Stomach (tissue), 9 donors: ENCODE results near the gene STK11. TPM values are rescaled to one million over a fixed set of nuclear protein-coding genes. Genes with fewer than 3 reads are reported as not detected.

Source experiments
- DNase-seq, 2 donors: peaks; one replicate each; pipeline versions ENCODE4 v3.0.0 to v3.0.0-alpha.2; 2013 to 2019
- H3K27ac ChIP-seq, 5 donors: fragments of 200-600 bp in 4 of 5; sonication (generic) in 4 of 5; one replicate each; pipeline ENCODE4 v1.5.1; 2013 to 2019; ENCODE audit warnings: mild to moderate bottlenecking in 1 of 5, moderate library complexity in 1 of 5
- H3K27me3 ChIP-seq, 3 donors: fragments of 200-600 bp; sonication (generic); one replicate each; pipeline ENCODE4 v1.5.1; 2017 to 2019; ENCODE audit warnings: mixed run types in 1 of 3
- H3K36me3 ChIP-seq, 4 donors: fragments of 200-600 bp; sonication (generic); 1 replicate in 3 of 4; 2 replicates in 1 of 4; pipeline ENCODE4 v1.5.1; 2016 to 2019
- H3K4me1 ChIP-seq, 4 donors: fragments of 200-600 bp; sonication (generic); one replicate each; pipeline ENCODE4 v1.5.1; 2016 to 2019
- H3K4me3 ChIP-seq, 4 donors: fragments of 200-600 bp; sonication (generic) in 3 of 4; one replicate each; pipeline ENCODE4 v1.5.1; 2016 to 2019; ENCODE audit warnings: mild to moderate bottlenecking in 1 of 4
- H3K9me3 ChIP-seq, 4 donors: fragments of 200-600 bp; sonication (generic); one replicate each; pipeline ENCODE4 v1.5.1; 2016 to 2019
- CTCF ChIP-seq, 7 experiments: fragments of 450-650 bp in 4 of 7; fragments of 200-600 bp in 3 of 7; sonication (generic) in 3 of 7; IDR thresholded peaks; one replicate each; pipeline ENCODE4 v1.5.1; 2016 to 2019; ENCODE audit warnings: antibody characterized with exemption in 7 of 7, control low read depth in 2 of 7, mild to moderate bottlenecking in 1 of 7
- EP300 ChIP-seq: sonication (generic); formaldehyde crosslinking; IDR thresholded peaks from one replicate; pipeline ENCODE4 v1.6.1; 2017; ENCODE audit warnings: antibody characterized with exemption
- POLR2A ChIP-seq, 4 donors: fragments of 450-650 bp; IDR thresholded peaks; one replicate each; pipeline ENCODE4 v1.6.1; 2016; ENCODE audit warnings: antibody characterized with exemption in 4 of 4, control low read depth in 2 of 4, mild to moderate bottlenecking in 1 of 4, moderate library complexity in 1 of 4
- POLR2AphosphoS5 ChIP-seq, 3 donors: sonication (generic); formaldehyde crosslinking; IDR thresholded peaks; one replicate each; pipeline ENCODE4 v1.6.1; 2016; ENCODE audit warnings: antibody characterized with exemption in 3 of 3
- WGBS, 5 donors: extraction: QIAGEN DNeasy Blood & Tissue Kit in 3 of 5; methylation state at CpG; one replicate each; pipeline versions ENCODE4 v1.1.5 to v1.1.7; 2013 to 2018; 5-methylcytosine and 5-hydroxymethylcytosine counted together
- intact Hi-C: fragments of 100-400 bp; cut with DNase I; formaldehyde crosslinking; loops from one replicate; pipeline ENCODE4 v1.15.1; 2023; ENCODE audit warnings: low total_unique reads
- polyA plus RNA-seq, 3 donors: library from polyadenylated mRNA; stranded (reverse); fragments of 200-250 nt; gene quantifications; one replicate each; pipeline ENCODE4 v1.2.3, GENCODE V29; 2013
- total RNA-seq, 5 donors: library from RNA; depleted of rRNA; stranded (reverse); fragments of >200 nt; gene quantifications; one replicate each; pipeline versions ENCODE4 v1.1.0 to v1.2.3, GENCODE V29; 2014 to 2016
- donor health status: healthy with polysubstance abuse.
- donor health status: Bipolar disorder and iron deficiency.
- donor health status: healthy.

STK11 gene
- total and polyA plus RNA-seq, 8 donors: 43.1 to 368 (median 63.1) TPM

GRCh38 chr19:1222394-1222793 is 16.8 kb downstream of the STK11 start:
- no peaks in the 10 kb centered on the region for H3K27me3 ChIP-seq
- DNase-seq: no peak
- TF ChIP-seq POLR2A (IDR thresholded peaks at IDR 0.05) (no peak), POLR2AphosphoS5 (IDR thresholded peaks at IDR 0.05) (no peak), EP300 (no peak), CTCF (IDR thresholded peaks at IDR 0.05) (no peak)

GRCh38 chr19:1223018-1223855 is 17.7 kb downstream of the STK11 start:
- Histone ChIP-seq H3K4me3 (no peak overlapping the region), H3K4me1 (peaks cover 15 to 58% (median 47%) of the 10 kb centered on the region in 4 donors), H3K36me3 (peaks cover 52 to 92% (median 85%) of the 10 kb centered on the region in 4 donors), H3K27me3 (no peaks in the 10 kb centered on the region), H3K27ac (peak overlapping the region in 1 of 5 donors; percentile 66), H3K9me3 (no peaks in the 10 kb centered on the region)
- intact Hi-C loops: no loop called here
- WGBS, 5 donors: 74 to 89% (median 78%) methylated on average over 37 to 48 of the region's 48 CpGs
- peak in 1 of 2 donors; percentile 66 for DNase-seq
- TF ChIP-seq POLR2A (IDR thresholded peaks at IDR 0.05): no peak
- peak in 3 of 7 experiments; percentile 18 to 28 (median 27) for TF ChIP-seq CTCF (IDR thresholded peaks at IDR 0.05)
- TF ChIP-seq POLR2AphosphoS5 (IDR thresholded peaks at IDR 0.05): no peak
- no peak for TF ChIP-seq EP300

More at GRCh38 chr19:1222394-1222793, 16.8 kb downstream of the STK11 start:
- Histone ChIP-seq H3K36me3 (peaks cover 48 to 84% (median 77%) of the 10 kb centered on the region in 4 donors), H3K4me1 (peaks cover 20 to 57% (median 49%) of the 10 kb centered on the region in 4 donors), H3K27ac (peak overlapping the region in 1 of 5 donors; percentile 66), H3K4me3 (no peak overlapping the region), H3K9me3 (no peaks in the 10 kb centered on the region)
- intact Hi-C loops: no loop called here
- WGBS, 5 donors: 89 to 96% (median 92%) methylated on average over 5 to 14 of the region's 14 CpGs

GRCh38 chr19:1224047-1224825 is 18.7 kb downstream of the STK11 start:
- H3K27me3 ChIP-seq: no peaks in the 10 kb centered on the region
- 91 to 98% (median 96%) methylated on average over 8 to 16 of the region's 16 CpGs for WGBS, 5 donors
- H3K36me3 ChIP-seq: peaks cover 52 to 89% (median 88%) of the 10 kb centered on the region in 4 donors

More at GRCh38 chr19:1224047-1224825, 18.7 kb downstream of the STK11 start:
- DNase-seq: no peak
- Histone ChIP-seq H3K4me3 (no peak overlapping the region), H3K27ac (no peak overlapping the region), H3K4me1 (peaks cover 15 to 50% (median 38%) of the 10 kb centered on the region in 4 donors), H3K9me3 (no peaks in the 10 kb centered on the region)
- intact Hi-C loops: no loop called here
- TF ChIP-seq POLR2AphosphoS5 (IDR thresholded peaks at IDR 0.05) (no peak), CTCF (IDR thresholded peaks at IDR 0.05) (no peak), POLR2A (IDR thresholded peaks at IDR 0.05) (no peak), EP300 (no peak)
